ENCODE measurements around the gene KLHDC4.

GRCh38 chr16:87766485-87766797, 655 bp upstream of the KLHDC4 start:
- peak in 1 of 2 experiments; percentile 43; a peak in 1 of 4 replicates for TF ChIP-seq BHLHE40 (IDR thresholded peaks at IDR 0.05; ENCODE audit: borderline replicate concordance in 1 of 2, low read depth in 2 of 2, low read length in 1 of 2)
- TF ChIP-seq ATF3 (IDR thresholded peaks at IDR 0.05; ENCODE audit: borderline replicate concordance, extremely low read depth, low read depth, low read length) = no peak
- TF ChIP-seq SMC3 (IDR thresholded peaks at IDR 0.05; ENCODE audit: borderline replicate concordance, low read length) = no peak
- no peak for TF ChIP-seq ZNF274 (IDR thresholded peaks at IDR 0.05; ENCODE audit: insufficient read depth, insufficient read length)
- no peak for TF ChIP-seq JUND (IDR thresholded peaks at IDR 0.05; ENCODE audit: low read depth, low read length)
- no peak for TF ChIP-seq ATF2 (IDR thresholded peaks at IDR 0.05; ENCODE audit: low read length)
- TF ChIP-seq HDGF (IDR thresholded peaks at IDR 0.05) = no peak
- TF ChIP-seq RAD21 (IDR thresholded peaks at IDR 0.05; ENCODE audit: insufficient read depth, low read depth, low read length) = no peak
- no peak for TF ChIP-seq CHD1 (IDR thresholded peaks at IDR 0.05; ENCODE audit: low read depth, low read length)
- TF ChIP-seq EZH2 (IDR thresholded peaks at IDR 0.05; ENCODE audit: borderline replicate concordance, control insufficient read depth, low read depth, low read length) = no peak
- no peak for TF ChIP-seq CTCF (IDR thresholded peaks at IDR 0.05 in 2 of 3, conservative IDR thresholded peaks at IDR 0.05 in 1 of 3; ENCODE audit: control insufficient read depth in 2 of 3, extremely low read depth in 1 of 3, insufficient read depth in 1 of 3, low read depth in 3 of 3, low read length in 3 of 3)
- TF ChIP-seq, protein P1, sequence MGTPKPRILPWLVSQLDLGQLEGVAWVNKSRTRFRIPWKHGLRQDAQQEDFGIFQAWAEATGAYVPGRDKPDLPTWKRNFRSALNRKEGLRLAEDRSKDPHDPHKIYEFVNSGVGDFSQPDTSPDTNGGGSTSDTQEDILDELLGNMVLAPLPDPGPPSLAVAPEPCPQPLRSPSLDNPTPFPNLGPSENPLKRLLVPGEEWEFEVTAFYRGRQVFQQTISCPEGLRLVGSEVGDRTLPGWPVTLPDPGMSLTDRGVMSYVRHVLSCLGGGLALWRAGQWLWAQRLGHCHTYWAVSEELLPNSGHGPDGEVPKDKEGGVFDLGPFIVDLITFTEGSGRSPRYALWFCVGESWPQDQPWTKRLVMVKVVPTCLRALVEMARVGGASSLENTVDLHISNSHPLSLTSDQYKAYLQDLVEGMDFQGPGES (IDR thresholded peaks at IDR 0.05) = no peak
- no peak for TF ChIP-seq SIN3A (IDR thresholded peaks at IDR 0.05; ENCODE audit: low read depth, low read length)
- TF ChIP-seq SIX5 (IDR thresholded peaks at IDR 0.05; ENCODE audit: low read depth, low read length, severe bottlenecking) = no peak

All from GM12878 (cell line).